ENCODE results near the gene PEX3. TPM values are rescaled to one million over a fixed set of nuclear protein-coding genes. Genes with fewer than 3 reads are reported as not detected.

The PEX3 gene
- total RNA-seq, 1 experiment from 2014 or later, result 23.8 TPM

DNA sequence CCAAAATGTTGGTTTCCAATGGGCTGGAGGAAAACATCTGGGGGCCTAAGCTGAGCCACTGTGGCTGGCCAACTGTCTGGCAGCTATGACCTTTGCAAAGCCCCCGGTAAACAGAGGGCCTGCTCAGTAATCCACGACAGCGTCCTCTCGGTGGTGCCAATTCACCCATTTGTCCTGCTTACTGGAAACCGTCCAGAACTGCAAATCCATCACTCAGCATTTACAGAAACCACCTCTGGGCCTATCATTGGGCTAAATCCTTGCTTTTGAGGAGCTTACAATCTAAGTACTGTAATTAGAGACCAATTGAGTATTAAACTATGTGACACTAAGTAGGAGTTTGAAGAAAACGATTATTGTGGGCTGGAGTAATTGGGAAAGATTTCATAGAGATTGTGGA, 31.1 kb upstream of the PEX3 start:
- Histone ChIP-seq H3K9me2 (replicated peaks; ENCODE audit: low read length) (no peaks in the 10 kb centered on the region), H3K4me1 (ENCODE audit: insufficient read depth, low read length) (no peaks in the 10 kb centered on the region), H3K36me3 (ENCODE audit: low read depth, low read length) (no peaks in the 10 kb centered on the region), H2AFZ (ENCODE audit: low read length) (no peak overlapping the region), H3K9ac (ENCODE audit: low read length) (no peak overlapping the region), H3K4me2 (ENCODE audit: low read length) (no peak overlapping the region), H3K27me3 (ENCODE audit: low read length) (no peaks in the 10 kb centered on the region), H3K4me3 (ENCODE audit: low read length) (no peak overlapping the region), H4K20me1 (ENCODE audit: low read length) (no peaks in the 10 kb centered on the region), H3F3A (ENCODE audit: low read length, unreplicated experiment) (no peaks in the 10 kb centered on the region), H3K27ac (ENCODE audit: low read length) (no peak overlapping the region), H3K79me2 (ENCODE audit: low read length) (no peaks in the 10 kb centered on the region), H3K9me3 (ENCODE audit: low read length) (no peaks in the 10 kb centered on the region)
- ChIA-PET CTCF (no interaction called here), POLR2A (ENCODE audit: unreplicated experiment) (no interaction called here)
- no TSS peak for BruUV-seq (replicated peaks)
- TF ChIP-seq EZH2 (IDR thresholded peaks at IDR 0.05; ENCODE audit: low read length, unreplicated experiment) (no peak), EZH2phosphoT487 (IDR thresholded peaks at IDR 0.05; ENCODE audit: borderline replicate concordance, low read length) (no peak)
- TF ChIP-seq, protein P1, sequence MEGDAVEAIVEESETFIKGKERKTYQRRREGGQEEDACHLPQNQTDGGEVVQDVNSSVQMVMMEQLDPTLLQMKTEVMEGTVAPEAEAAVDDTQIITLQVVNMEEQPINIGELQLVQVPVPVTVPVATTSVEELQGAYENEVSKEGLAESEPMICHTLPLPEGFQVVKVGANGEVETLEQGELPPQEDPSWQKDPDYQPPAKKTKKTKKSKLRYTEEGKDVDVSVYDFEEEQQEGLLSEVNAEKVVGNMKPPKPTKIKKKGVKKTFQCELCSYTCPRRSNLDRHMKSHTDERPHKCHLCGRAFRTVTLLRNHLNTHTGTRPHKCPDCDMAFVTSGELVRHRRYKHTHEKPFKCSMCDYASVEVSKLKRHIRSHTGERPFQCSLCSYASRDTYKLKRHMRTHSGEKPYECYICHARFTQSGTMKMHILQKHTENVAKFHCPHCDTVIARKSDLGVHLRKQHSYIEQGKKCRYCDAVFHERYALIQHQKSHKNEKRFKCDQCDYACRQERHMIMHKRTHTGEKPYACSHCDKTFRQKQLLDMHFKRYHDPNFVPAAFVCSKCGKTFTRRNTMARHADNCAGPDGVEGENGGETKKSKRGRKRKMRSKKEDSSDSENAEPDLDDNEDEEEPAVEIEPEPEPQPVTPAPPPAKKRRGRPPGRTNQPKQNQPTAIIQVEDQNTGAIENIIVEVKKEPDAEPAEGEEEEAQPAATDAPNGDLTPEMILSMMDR (conservative IDR thresholded peaks at IDR 0.05; ENCODE audit: low read depth, low read length), result no peak
- DNase-seq (no peak), ATAC-seq (no peak)
- intact Hi-C loops (cut with micrococcal nuclease), result no loop called here

DNA sequence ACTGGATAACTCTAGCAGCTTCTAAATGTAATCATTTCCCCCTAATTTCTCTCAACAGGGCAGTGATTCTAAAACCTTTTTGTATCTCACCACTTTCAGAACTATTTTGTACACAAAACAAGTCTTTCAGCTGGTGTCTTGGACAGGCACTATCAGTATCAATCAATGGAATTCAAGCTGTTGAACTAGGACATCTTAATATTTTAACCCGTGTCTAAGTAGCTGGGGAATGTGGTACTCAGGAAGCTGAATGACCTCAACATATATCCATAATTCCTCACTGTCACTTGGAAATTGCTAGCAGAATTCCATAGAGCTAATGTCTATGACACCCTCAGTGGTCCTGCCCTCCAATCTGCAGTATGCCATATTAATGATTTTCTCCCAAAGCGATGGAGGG, 24.6 kb upstream of the PEX3 start:
- Histone ChIP-seq H3K79me2 (ENCODE audit: low read length) (no peaks in the 10 kb centered on the region), H3K9ac (ENCODE audit: low read length) (no peak overlapping the region), H2AFZ (ENCODE audit: low read length) (no peak overlapping the region), H3K4me1 (ENCODE audit: insufficient read depth, low read length) (peaks cover 6% of the 10 kb centered on the region), H3K4me3 (ENCODE audit: low read length) (no peak overlapping the region), H3K9me3 (ENCODE audit: low read length) (no peaks in the 10 kb centered on the region), H3K36me3 (ENCODE audit: low read depth, low read length) (no peaks in the 10 kb centered on the region), H3F3A (ENCODE audit: low read length, unreplicated experiment) (no peaks in the 10 kb centered on the region), H3K9me2 (replicated peaks; ENCODE audit: low read length) (no peaks in the 10 kb centered on the region), H3K27me3 (ENCODE audit: low read length) (no peaks in the 10 kb centered on the region), H3K27ac (ENCODE audit: low read length) (no peak overlapping the region), H3K4me2 (ENCODE audit: low read length) (no peak overlapping the region), H4K20me1 (ENCODE audit: low read length) (no peaks in the 10 kb centered on the region)
- DNase-seq, result no peak
- ChIA-PET CTCF (no interaction called here), POLR2A (ENCODE audit: unreplicated experiment) (no interaction called here)
- ATAC-seq, result no peak
- no TSS peak for BruUV-seq (replicated peaks)
- TF ChIP-seq, protein P1 (conservative IDR thresholded peaks at IDR 0.05; ENCODE audit: low read depth, low read length), result no peak
- no peak for TF ChIP-seq EZH2phosphoT487 (IDR thresholded peaks at IDR 0.05; ENCODE audit: borderline replicate concordance, low read length)
- TF ChIP-seq EZH2 (IDR thresholded peaks at IDR 0.05; ENCODE audit: low read length, unreplicated experiment), result no peak
- intact Hi-C loops (cut with micrococcal nuclease), result loop anchor here (2.0 to 10.0 kb wide), 7 partner anchors 29 to 584 kb away; no protein-coding TSS in a partner anchor

DNA sequence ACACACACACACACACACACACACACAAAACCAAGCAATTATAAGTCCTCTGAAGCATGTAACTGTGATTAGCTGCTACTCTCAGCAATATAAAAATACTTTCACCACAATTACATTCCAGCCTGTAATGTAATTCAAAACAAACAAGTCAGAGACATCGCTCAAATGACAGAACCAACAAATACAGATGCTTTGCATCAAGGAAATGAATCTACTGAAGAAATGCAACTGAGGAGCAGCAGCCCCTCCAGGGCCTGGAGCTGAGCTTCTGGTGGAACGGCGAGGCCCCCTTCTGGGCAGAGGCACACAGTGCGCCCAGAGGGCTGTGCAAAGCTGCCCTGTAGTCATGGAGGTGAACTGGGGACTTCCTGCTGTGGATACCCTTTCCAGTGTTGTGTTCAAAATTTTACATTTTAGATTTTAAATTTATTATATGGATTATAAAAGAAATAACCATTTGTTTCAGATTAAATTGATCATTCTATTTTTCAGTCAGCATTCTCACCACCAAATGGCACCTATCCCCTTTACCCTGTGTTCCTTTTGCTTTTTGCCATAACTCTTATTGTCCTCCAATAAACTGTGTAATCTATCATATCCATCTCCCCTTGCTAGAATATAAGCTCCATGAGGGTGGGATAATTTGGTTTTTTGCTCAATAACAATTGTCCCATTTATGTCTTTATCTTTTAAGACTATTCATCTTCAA, 23.3 kb upstream of the PEX3 start:
- Histone ChIP-seq H3F3A (ENCODE audit: low read length, unreplicated experiment) (no peaks in the 10 kb centered on the region), H3K9me3 (ENCODE audit: low read length) (no peaks in the 10 kb centered on the region), H3K79me2 (ENCODE audit: low read length) (no peaks in the 10 kb centered on the region), H3K4me1 (ENCODE audit: insufficient read depth, low read length) (peaks cover 6% of the 10 kb centered on the region), H3K4me2 (ENCODE audit: low read length) (no peak overlapping the region), H3K27ac (ENCODE audit: low read length) (peak overlapping the region; percentile 31), H3K9me2 (replicated peaks; ENCODE audit: low read length) (no peaks in the 10 kb centered on the region), H3K36me3 (ENCODE audit: low read depth, low read length) (no peaks in the 10 kb centered on the region; the same call in 1 of the 2 replicates), H3K27me3 (ENCODE audit: low read length) (no peaks in the 10 kb centered on the region), H3K4me3 (ENCODE audit: low read length) (no peak overlapping the region), H2AFZ (ENCODE audit: low read length) (no peak overlapping the region), H3K9ac (ENCODE audit: low read length) (peak overlapping the region; percentile 16), H4K20me1 (ENCODE audit: low read length) (no peaks in the 10 kb centered on the region)
- DNase-seq, result peak; percentile 82
- TF ChIP-seq EZH2 (IDR thresholded peaks at IDR 0.05; ENCODE audit: low read length, unreplicated experiment), result no peak
- TF ChIP-seq, protein P1 (conservative IDR thresholded peaks at IDR 0.05; ENCODE audit: low read depth, low read length), result peak; percentile 93
- intact Hi-C loops (cut with micrococcal nuclease), result loop anchor here (1.0 to 10.0 kb wide), 10 partner anchors 30 to 953 kb away; no protein-coding TSS in a partner anchor
- ATAC-seq, result peak; percentile 99
- CTCF ChIA-PET, result interaction anchor here (0.7 to 1.0 kb wide), 3 partner anchors 29 to 952 kb away, joined by 3 to 4 read pairs (median 3); no protein-coding TSS in a partner anchor
- POLR2A ChIA-PET (ENCODE audit: unreplicated experiment), result interaction anchor here (0.6 kb wide), 3 partner anchors 731 to 877 kb away, joined by 3 to 13 read pairs (median 4); no protein-coding TSS in a partner anchor
- BruUV-seq (replicated peaks), result no TSS peak
